HUDEP-2 (cell line): ENCODE results near the gene CD274.

Source experiments
- DNase-seq, 76 experiments: peaks; one replicate each; lab custom pipeline; 2025; ENCODE audit not compliant: unreplicated experiment in 76 of 76; lab: John Stamatoyannopoulos, UW

CD274 gene

GRCh38 chr9:5518937-5519319, 68.6 kb downstream of the CD274 start:
- DNase-seq, result no peak
